ENCODE measurements around the gene GRK2.

DNA sequence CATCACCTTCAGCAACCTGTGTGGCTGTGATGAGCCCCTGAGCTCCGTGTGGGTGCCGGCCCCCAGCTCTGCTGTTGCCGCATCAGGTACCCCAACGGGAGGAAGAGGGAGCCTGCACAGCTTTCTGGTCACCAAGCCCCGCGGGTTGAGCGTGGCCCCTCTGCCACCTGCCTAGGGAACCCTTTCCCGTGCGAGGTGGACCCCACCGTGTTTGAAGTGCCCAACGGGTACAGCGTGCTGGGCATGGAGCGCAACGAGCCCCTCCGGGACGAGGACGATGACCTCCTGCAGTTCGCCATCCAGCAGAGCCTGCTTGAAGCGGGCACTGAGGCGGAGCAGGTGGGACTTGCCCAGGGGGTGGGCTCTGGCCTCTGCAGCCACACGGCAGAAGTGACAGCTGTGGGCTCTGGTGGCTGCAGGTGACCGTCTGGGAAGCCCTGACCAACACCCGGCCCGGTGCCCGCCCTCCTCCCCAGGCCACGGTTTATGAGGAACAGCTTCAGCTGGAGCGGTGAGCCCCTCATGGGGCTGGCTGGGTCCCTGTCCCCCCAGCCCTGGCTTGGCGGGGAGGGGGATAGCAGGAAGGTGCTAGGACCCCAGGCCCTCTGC is 35.1 kb downstream of the GRK2 start:
- TF ChIP-seq, protein P1, sequence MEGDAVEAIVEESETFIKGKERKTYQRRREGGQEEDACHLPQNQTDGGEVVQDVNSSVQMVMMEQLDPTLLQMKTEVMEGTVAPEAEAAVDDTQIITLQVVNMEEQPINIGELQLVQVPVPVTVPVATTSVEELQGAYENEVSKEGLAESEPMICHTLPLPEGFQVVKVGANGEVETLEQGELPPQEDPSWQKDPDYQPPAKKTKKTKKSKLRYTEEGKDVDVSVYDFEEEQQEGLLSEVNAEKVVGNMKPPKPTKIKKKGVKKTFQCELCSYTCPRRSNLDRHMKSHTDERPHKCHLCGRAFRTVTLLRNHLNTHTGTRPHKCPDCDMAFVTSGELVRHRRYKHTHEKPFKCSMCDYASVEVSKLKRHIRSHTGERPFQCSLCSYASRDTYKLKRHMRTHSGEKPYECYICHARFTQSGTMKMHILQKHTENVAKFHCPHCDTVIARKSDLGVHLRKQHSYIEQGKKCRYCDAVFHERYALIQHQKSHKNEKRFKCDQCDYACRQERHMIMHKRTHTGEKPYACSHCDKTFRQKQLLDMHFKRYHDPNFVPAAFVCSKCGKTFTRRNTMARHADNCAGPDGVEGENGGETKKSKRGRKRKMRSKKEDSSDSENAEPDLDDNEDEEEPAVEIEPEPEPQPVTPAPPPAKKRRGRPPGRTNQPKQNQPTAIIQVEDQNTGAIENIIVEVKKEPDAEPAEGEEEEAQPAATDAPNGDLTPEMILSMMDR (IDR thresholded peaks at IDR 0.05): no peak
- no peak for TF ChIP-seq POLR2A (IDR thresholded peaks at IDR 0.05)
